Heart left ventricle (tissue), 13 donors: Measurements from ENCODE around the gene DTX1.

ENCODE experiments used
- POLR2A ChIP-seq, 2 donors: fragments of 450-650 bp; IDR thresholded peaks; one replicate each; pipeline ENCODE4 v1.6.1; 2017; ENCODE audit warnings: antibody characterized with exemption in 2 of 2, mild to moderate bottlenecking in 2 of 2, moderate library complexity in 2 of 2
- TF ChIP-seq, protein P1 (sequence below), 12 donors: fragments of 200-600 bp; sonication (generic) in 4 of 12; IDR thresholded peaks; one replicate each; pipeline versions ENCODE4 v1.5.0 to v1.8.0; 2018 to 2022; ENCODE audit warnings: antibody characterized with exemption in 12 of 12, mild to moderate bottlenecking in 5 of 12
- donor health status: ischemic (EF 13 %, LVEDD 7.1; RV severe dilation, severe dysfunction).
- donor health status: DM: no; HTN: yes; CAD: no.
- donor health status: DM: no; HTN: no; CAD: no.
- donor health status: ischemic (EF 25% LVEDD 6.9; RV normal size, moderate dysfunction).
- donor health status: ischemic (EF 25% LVEDD 5.7; RV mildly dilated, moderate dysfunction).
- donor health status: ischemic (EF 35%, LVEDD 5.7; RV mildly dilated, moderate dysfunction).
- donor health status: nonischemic (EF 11% LVEDD 7.7; RV severe dilation, severe dysfunction).
- donor health status: DM: yes; HTN: yes; CAD: no.
- donor health status: PGD.
- donor health status: ischemic (EF 29% LVEDD 5.4; RV normal size, mild dysfunction).
- donor health status: nonischemic (EF 23%, LVEDD 6.1; RV moderate dilation, normal function).

DNA sequence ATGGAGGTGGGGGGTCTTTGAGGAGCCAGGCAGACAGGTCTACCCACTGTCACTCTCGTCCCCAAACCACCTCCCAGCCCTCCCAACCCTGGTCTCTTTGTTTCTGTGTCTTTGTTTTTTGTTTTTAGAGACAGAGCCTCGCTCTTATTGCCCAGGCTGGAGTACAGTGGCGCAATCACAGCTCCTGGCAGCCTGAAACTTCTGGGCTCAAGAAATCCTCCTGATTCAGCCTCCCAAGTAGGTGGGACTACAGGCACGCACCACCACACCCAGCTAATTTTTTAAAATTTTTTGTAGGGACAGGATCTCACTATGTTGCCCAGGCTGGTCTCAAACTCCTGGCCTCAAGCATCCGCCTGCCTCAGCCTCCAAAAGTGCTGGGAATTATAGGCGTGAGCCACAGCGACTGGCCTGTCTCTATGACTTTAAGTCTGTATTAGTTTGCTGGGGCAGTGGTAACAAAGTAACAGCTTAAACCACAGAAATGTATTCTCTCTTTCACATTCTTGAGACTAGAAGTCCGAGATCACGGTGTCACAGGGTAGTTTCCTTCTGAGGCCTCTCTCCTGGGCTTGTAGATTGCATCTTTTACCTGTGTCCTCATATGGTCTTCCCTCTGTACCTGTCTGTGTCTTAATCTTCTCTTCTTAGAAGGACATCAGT, 26.1 kb downstream of the DTX1 start:
- TF ChIP-seq, protein P1, sequence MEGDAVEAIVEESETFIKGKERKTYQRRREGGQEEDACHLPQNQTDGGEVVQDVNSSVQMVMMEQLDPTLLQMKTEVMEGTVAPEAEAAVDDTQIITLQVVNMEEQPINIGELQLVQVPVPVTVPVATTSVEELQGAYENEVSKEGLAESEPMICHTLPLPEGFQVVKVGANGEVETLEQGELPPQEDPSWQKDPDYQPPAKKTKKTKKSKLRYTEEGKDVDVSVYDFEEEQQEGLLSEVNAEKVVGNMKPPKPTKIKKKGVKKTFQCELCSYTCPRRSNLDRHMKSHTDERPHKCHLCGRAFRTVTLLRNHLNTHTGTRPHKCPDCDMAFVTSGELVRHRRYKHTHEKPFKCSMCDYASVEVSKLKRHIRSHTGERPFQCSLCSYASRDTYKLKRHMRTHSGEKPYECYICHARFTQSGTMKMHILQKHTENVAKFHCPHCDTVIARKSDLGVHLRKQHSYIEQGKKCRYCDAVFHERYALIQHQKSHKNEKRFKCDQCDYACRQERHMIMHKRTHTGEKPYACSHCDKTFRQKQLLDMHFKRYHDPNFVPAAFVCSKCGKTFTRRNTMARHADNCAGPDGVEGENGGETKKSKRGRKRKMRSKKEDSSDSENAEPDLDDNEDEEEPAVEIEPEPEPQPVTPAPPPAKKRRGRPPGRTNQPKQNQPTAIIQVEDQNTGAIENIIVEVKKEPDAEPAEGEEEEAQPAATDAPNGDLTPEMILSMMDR (IDR thresholded peaks at IDR 0.05), result no peak
- TF ChIP-seq POLR2A (IDR thresholded peaks at IDR 0.05), result no peak
